Astrocyte of the cerebellum (primary cell): ENCODE results near the gene DLGAP1.

Source experiments
- DNase-seq: peaks from one replicate; pipeline ENCODE4 v3.0.0-alpha.2; 2011; ENCODE audit warnings: low read depth
- H3K4me3 ChIP-seq: 2 replicates; pipeline ENCODE4 v1.5.1; 2011; ENCODE audit warnings: mild to moderate bottlenecking, low read depth, low read length, moderate library complexity
- in situ Hi-C: cut with HindIII; loops from 2 replicates; pipeline ENCODE4 v1.10.0; 2017; ENCODE audit warnings: low sequenced_read_pairs
- TF ChIP-seq, protein P1 (sequence below): IDR thresholded peaks from 2 replicates; pipeline ENCODE4 v1.5.1; 2012; ENCODE audit warnings: low read length, low read depth, moderate library complexity, mild to moderate bottlenecking; ENCODE audit errors: missing control alignments

DLGAP1 gene

DNA sequence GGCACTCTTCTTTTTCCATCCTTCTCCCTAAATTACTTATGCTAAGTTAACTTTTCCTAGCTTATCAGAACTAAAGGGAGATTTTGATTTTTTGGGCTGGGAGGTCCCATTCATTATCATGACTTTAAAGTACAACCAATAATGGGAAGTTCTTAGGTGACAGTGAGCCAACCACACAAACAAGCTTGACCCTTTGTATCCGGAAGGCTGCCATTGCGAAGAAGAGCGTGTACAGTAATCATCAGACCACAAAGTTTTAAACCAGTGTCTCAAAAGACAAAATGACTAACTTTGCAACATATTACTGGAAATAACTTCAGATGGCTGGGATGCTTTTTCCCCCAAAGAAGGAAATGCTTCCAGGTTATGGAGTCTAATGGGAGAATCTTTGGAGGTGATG, 707.0 kb downstream of the DLGAP1 start:
- in situ Hi-C loops, result no loop called here
- TF ChIP-seq, protein P1, sequence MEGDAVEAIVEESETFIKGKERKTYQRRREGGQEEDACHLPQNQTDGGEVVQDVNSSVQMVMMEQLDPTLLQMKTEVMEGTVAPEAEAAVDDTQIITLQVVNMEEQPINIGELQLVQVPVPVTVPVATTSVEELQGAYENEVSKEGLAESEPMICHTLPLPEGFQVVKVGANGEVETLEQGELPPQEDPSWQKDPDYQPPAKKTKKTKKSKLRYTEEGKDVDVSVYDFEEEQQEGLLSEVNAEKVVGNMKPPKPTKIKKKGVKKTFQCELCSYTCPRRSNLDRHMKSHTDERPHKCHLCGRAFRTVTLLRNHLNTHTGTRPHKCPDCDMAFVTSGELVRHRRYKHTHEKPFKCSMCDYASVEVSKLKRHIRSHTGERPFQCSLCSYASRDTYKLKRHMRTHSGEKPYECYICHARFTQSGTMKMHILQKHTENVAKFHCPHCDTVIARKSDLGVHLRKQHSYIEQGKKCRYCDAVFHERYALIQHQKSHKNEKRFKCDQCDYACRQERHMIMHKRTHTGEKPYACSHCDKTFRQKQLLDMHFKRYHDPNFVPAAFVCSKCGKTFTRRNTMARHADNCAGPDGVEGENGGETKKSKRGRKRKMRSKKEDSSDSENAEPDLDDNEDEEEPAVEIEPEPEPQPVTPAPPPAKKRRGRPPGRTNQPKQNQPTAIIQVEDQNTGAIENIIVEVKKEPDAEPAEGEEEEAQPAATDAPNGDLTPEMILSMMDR, result no peak
- no peak overlapping the region for H3K4me3 ChIP-seq
- no peak for DNase-seq

GRCh38 chr18:3747176-3747973, 707.7 kb downstream of the DLGAP1 start:
- no peak overlapping the region for H3K4me3 ChIP-seq
- in situ Hi-C loops, result no loop called here
- TF ChIP-seq, protein P1, result no peak
- no peak for DNase-seq

GRCh38 chr18:3742541-3742940, 712.6 kb downstream of the DLGAP1 start:
- TF ChIP-seq, protein P1, result no peak
- H3K4me3 ChIP-seq, result no peak overlapping the region
- no peak for DNase-seq
- in situ Hi-C loops, result no loop called here

DNA sequence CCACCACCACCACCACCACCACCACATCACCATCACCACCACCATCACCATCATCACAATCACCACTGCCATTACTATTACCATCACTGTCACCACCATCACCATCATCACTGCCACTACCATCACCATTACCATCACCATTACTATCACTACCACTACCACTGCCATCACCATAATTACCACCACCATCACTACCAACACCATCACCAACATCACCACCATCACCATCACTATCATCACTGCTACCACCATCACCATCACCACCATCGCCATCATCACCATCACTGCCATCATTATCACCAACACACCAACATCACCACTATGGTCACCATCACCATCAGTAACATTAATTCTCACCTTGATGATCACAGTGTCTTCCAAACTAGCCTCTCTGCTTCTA, 713.8 kb downstream of the DLGAP1 start:
- no peak overlapping the region for H3K4me3 ChIP-seq
- in situ Hi-C loops, result no loop called here
- TF ChIP-seq, protein P1, result no peak
- no peak for DNase-seq

GRCh38 chr18:3728704-3729437, 726.2 kb downstream of the DLGAP1 start:
- DNase-seq, result no peak
- TF ChIP-seq, protein P1, result no peak
- in situ Hi-C loops, result no loop called here
- no peak overlapping the region for H3K4me3 ChIP-seq

DNA sequence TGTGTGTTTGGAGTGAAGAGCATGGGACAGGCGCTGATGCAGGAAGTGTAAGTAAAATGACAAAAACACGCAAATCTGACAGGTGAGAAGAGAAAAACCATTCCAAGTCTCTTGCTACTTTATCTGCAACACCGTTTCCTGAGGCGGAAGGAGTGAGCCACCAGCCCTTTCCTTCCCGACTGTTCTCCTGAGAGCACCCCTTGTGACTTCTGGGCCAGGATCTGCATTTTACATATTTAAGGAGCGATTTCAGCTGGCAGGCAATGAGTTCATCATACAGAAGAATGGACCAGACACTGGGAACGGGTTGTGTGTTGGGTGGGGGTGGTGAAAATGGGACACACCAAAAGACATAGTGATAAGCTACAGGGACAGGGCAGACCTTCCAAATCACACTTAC, 727.8 kb downstream of the DLGAP1 start:
- no peak for DNase-seq
- TF ChIP-seq, protein P1, result no peak
- in situ Hi-C loops, result no loop called here

More for the DNA sequence above, 727.8 kb downstream of the DLGAP1 start:
- H3K4me3 ChIP-seq, result no peak overlapping the region
